ENCODE measurements around the gene MKLN1.
"Not testable (repeated sequence)": the region's sequence is repeated elsewhere in the genome, so short reads cannot be mapped to it uniquely, and the experiment has no call there.

Gene MKLN1

GRCh38 chr7:131403322-131403721 lies 75.6 kb downstream of the MKLN1 start:
- no peak for DNase-seq

GRCh38 chr7:131404226-131404911 lies 76.7 kb downstream of the MKLN1 start:
- DNase-seq, result no peak

GRCh38 chr7:131409129-131409766 lies 81.6 kb downstream of the MKLN1 start:
- DNase-seq, result no peak

- no peak for DNase-seq
These were observed 84.4 kb downstream of the MKLN1 start for GRCh38 chr7:131412031-131412430.

GRCh38 chr7:131413711-131414110 lies 86.0 kb downstream of the MKLN1 start:
- no peak for DNase-seq

- peak; percentile 19 for DNase-seq
These were observed 96.6 kb downstream of the MKLN1 start for GRCh38 chr7:131424219-131424822.

GRCh38 chr7:131425992-131426391 lies 98.3 kb downstream of the MKLN1 start:
- DNase-seq, result no peak

- DNase-seq, result not testable (repeated sequence)
These were observed 103.2 kb downstream of the MKLN1 start for GRCh38 chr7:131430826-131431225.

- DNase-seq, result no peak
These were observed 103.6 kb downstream of the MKLN1 start for GRCh38 chr7:131431289-131431688.

GRCh38 chr7:131431756-131432155 lies 104.1 kb downstream of the MKLN1 start:
- no peak for DNase-seq

GRCh38 chr7:131436384-131436783 lies 108.7 kb downstream of the MKLN1 start:
- no peak for DNase-seq

GRCh38 chr7:131438969-131439368 lies 111.3 kb downstream of the MKLN1 start:
- no peak for DNase-seq

GRCh38 chr7:131443496-131443895 lies 115.8 kb downstream of the MKLN1 start:
- DNase-seq, result no peak

- DNase-seq, result no peak
These were observed 117.0 kb downstream of the MKLN1 start for GRCh38 chr7:131444683-131445082.

- no peak for DNase-seq
These were observed 121.8 kb downstream of the MKLN1 start for GRCh38 chr7:131449373-131449902.

- DNase-seq, result peak; percentile 8
These were observed 126.8 kb downstream of the MKLN1 start for GRCh38 chr7:131454498-131454897.

GRCh38 chr7:131455001-131455400 lies 127.3 kb downstream of the MKLN1 start:
- no peak for DNase-seq

- no peak for DNase-seq
These were observed 127.9 kb downstream of the MKLN1 start for GRCh38 chr7:131455546-131455945.

- no peak for DNase-seq
These were observed 128.7 kb downstream of the MKLN1 start for GRCh38 chr7:131456338-131456737.

GRCh38 chr7:131459256-131459655 lies 131.6 kb downstream of the MKLN1 start:
- DNase-seq, result no peak

GRCh38 chr7:131462059-131462458 lies 134.4 kb downstream of the MKLN1 start:
- DNase-seq, result no peak

GRCh38 chr7:131462715-131463114 lies 135.0 kb downstream of the MKLN1 start:
- DNase-seq, result not testable (repeated sequence)

GRCh38 chr7:131466735-131467365 lies 139.2 kb downstream of the MKLN1 start:
- no peak for DNase-seq

GRCh38 chr7:131467788-131468187 lies 140.1 kb downstream of the MKLN1 start:
- DNase-seq, result no peak
